PFSK-1 (cell line): ENCODE data around the gene CDH15.

Experiments used
- FOXP2 ChIP-seq: optimal IDR thresholded peaks from 2 replicates; pipeline ENCODE3; 2011; ENCODE audit warnings: borderline replicate concordance, control low read depth, inconsistent platforms; ENCODE audit not compliant: insufficient read depth; ENCODE audit errors: extremely low read length, extremely low read depth
- POLR2AphosphoS5 ChIP-seq: IDR thresholded peaks from 2 replicates; pipeline ENCODE4 v1.6.1; 2012; ENCODE audit warnings: low read depth, mild to moderate bottlenecking, control low read depth, low read length, moderate library complexity
- SIN3A ChIP-seq: IDR thresholded peaks from 2 replicates; pipeline ENCODE4 v1.6.1; 2012; ENCODE audit warnings: mild to moderate bottlenecking, low read length, moderate library complexity, borderline replicate concordance; ENCODE audit not compliant: insufficient read depth
- TAF1 ChIP-seq: IDR thresholded peaks from 2 replicates; pipeline ENCODE4 v1.6.1; 2012; ENCODE audit warnings: low read length, control low read depth, borderline replicate concordance; ENCODE audit not compliant: insufficient read depth
- TF ChIP-seq, protein P1 (sequence below), 2 experiments: IDR thresholded peaks; 2 replicates each; pipeline versions ENCODE4 v1.6.1 to v1.8.0; 2011 to 2012; ENCODE audit warnings: low read depth in 2 of 2, low read length in 2 of 2, control low read depth in 1 of 2, inconsistent platforms in 1 of 2, mild to moderate bottlenecking in 1 of 2, moderate library complexity in 1 of 2; ENCODE audit not compliant: insufficient read depth in 1 of 2

The CDH15 gene

DNA sequence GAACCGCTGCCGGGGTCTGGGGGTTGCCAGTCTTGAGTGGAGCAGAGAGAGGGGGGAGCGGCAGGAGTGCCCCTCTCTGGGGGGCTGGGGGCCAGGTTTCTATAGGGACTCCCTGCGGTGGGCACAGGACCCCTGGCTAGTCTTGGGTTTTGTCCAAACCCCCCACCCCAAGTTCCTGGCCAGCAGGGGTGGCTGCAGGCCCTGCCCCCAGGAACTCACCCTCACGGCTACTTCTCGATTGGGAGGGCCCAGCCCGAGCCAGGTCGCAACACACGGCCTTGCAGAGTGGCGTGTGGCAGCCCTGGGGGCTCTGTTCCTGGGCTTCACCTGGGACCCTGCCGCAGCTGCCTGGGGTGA lies 601 bp downstream of the CDH15 start:
- no peak for TF ChIP-seq TAF1
- TF ChIP-seq, protein P1, sequence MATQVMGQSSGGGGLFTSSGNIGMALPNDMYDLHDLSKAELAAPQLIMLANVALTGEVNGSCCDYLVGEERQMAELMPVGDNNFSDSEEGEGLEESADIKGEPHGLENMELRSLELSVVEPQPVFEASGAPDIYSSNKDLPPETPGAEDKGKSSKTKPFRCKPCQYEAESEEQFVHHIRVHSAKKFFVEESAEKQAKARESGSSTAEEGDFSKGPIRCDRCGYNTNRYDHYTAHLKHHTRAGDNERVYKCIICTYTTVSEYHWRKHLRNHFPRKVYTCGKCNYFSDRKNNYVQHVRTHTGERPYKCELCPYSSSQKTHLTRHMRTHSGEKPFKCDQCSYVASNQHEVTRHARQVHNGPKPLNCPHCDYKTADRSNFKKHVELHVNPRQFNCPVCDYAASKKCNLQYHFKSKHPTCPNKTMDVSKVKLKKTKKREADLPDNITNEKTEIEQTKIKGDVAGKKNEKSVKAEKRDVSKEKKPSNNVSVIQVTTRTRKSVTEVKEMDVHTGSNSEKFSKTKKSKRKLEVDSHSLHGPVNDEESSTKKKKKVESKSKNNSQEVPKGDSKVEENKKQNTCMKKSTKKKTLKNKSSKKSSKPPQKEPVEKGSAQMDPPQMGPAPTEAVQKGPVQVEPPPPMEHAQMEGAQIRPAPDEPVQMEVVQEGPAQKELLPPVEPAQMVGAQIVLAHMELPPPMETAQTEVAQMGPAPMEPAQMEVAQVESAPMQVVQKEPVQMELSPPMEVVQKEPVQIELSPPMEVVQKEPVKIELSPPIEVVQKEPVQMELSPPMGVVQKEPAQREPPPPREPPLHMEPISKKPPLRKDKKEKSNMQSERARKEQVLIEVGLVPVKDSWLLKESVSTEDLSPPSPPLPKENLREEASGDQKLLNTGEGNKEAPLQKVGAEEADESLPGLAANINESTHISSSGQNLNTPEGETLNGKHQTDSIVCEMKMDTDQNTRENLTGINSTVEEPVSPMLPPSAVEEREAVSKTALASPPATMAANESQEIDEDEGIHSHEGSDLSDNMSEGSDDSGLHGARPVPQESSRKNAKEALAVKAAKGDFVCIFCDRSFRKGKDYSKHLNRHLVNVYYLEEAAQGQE (IDR thresholded peaks at IDR 0.05; ENCODE audit: insufficient read depth in 1 of 2, low read depth in 2 of 2, low read length in 2 of 2) = no peak
- TF ChIP-seq POLR2AphosphoS5 = no peak
- no peak for TF ChIP-seq FOXP2
- TF ChIP-seq SIN3A = no peak

DNA sequence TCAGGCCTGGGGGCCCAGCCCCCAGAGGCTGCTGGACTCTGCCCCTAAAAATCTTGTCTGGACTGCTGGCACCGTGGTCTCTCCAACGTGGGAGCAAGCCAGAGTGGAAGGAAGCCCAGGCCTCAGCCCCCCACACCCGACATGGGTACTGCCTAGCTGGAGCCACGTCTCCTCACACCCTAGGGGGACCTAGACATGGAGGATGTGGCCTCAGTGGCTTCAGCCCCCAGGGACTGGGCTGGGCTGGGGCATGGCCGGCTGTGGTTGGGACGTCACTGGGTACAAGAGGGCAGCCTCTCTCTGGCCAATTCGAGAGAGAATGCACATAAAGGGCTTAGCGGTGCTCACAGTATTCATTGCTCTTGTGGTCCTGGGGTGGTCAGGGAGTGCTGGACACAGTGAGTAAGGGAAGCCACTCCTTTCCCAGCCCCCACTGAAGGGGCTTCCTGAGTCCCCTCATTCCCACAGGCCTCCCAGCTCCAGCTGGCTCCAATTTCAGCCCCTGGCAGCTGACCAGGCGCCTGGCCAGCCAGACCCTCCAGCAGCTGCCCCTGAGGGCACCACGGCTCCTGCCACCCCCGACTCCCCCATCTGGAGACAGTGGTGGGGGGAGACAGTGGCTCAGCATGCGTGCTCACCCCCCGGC lies 1.1 kb downstream of the CDH15 start:
- TF ChIP-seq, protein P1 (IDR thresholded peaks at IDR 0.05; ENCODE audit: insufficient read depth in 1 of 2, low read depth in 2 of 2, low read length in 2 of 2) = no peak
- TF ChIP-seq FOXP2 (no peak), TAF1 (no peak), POLR2AphosphoS5 (no peak), SIN3A (no peak)

DNA sequence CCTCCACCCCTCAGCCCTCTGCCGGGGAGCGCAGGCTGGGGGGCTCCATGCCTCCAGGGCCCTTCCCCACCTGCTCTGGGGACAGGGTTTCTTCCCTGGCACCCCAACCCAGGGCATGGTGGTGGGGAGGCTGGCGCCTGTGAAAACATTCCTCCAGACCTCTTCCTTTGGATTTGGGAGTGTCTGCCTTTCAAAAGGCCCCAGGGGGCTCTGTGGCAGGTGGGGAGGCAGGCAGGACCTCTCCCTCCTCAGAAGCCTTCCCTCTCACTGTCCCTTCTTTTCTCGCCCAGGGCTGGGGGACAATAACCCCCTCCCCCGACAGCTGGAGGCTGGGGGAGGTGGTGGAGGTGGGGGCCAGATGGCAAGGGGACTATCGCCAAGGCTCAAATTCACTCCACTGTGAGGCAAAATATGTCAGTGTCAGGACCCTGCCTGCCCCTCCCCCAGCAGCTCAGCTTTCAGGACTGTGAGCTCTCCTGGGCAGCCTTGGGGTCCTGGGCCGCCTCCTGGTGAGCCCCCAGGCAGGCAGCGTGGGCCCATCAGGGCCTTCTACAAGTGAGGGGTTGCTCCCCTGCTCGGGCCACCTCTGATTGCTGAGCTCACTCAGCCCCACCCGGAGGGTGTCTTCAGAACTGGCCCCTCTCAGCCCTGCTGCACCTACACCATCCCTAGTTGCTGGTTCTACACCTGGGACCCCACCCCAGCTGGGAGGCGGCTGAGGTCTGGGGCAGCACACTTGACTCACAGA lies 1.8 kb downstream of the CDH15 start:
- no peak for TF ChIP-seq FOXP2
- no peak for TF ChIP-seq POLR2AphosphoS5
- TF ChIP-seq, protein P1 (IDR thresholded peaks at IDR 0.05; ENCODE audit: insufficient read depth in 1 of 2, low read depth in 2 of 2, low read length in 2 of 2) = no peak
- no peak for TF ChIP-seq TAF1
- TF ChIP-seq SIN3A = no peak

DNA sequence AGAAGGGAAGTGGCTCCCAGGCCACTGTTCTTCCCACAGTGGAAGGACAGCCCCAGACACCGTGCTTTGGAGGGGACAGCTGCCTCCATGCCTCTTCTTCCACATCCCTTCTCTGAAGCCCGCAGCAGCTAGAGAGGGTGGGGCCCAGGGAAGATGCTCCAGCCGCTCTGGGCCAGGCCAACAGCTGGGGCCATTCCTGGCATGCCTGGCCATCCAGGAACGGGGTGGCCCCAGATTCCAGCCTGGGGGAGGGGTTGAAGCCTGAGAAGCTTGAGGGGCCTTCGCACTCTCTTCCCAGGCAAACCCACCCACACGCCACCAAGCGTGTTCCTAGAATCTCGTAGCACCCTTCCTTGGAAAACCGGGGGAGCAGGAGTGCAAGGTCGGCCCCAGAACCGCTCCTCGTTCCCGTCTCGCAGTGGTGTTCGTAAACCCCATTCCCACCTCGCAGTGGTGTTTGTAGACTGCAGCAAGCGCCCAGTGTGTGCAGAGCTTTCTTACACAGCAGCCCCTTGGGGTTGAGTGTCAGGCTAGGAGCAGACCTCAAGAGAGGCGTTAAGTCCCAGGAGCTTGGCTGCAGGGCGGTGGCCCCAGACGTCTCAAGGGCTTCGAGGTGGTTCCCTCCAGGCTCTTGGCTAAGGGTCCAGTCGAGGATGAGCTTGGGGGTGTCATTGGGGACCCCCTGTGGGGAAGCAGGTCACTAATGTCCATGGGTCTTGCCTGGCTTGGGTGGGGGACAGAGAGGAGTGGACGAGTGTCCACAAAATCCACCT lies 2.7 kb downstream of the CDH15 start:
- TF ChIP-seq TAF1 (no peak), POLR2AphosphoS5 (no peak), FOXP2 (no peak), SIN3A (no peak)
- TF ChIP-seq, protein P1 (IDR thresholded peaks at IDR 0.05; ENCODE audit: insufficient read depth in 1 of 2, low read depth in 2 of 2, low read length in 2 of 2) = no peak
